T-helper 22 cell (primary cell): Measurements from ENCODE around the gene ABCB10.
"Not testable (repeated sequence)": the region's sequence is repeated elsewhere in the genome, so short reads cannot be mapped to it uniquely, and the experiment has no call there.

Source experiments
- DNase-seq: peaks from one replicate; pipeline ENCODE4 v3.0.0-alpha.2; 2020; ENCODE audit warnings: low read depth

The ABCB10 gene

GRCh38 chr1:229558460-229559335 lies at the start of gene ABCB10:
Gene ABCB10 (minus strand): TSS chr1:229558707. CDS start chr1:229558652, 55 bp downstream.
- DNase-seq, result peak; percentile 71

- DNase-seq, result no peak
These were observed 48.9 kb upstream of the ABCB10 start for GRCh38 chr1:229607370-229607769.

GRCh38 chr1:229603371-229604005 lies 45.0 kb upstream of the ABCB10 start:
- no peak for DNase-seq

GRCh38 chr1:229600229-229600628 lies 41.7 kb upstream of the ABCB10 start:
- DNase-seq, result no peak

- no peak for DNase-seq
These were observed 40.9 kb upstream of the ABCB10 start for GRCh38 chr1:229599218-229599954.

- DNase-seq, result no peak
These were observed 39.4 kb upstream of the ABCB10 start for GRCh38 chr1:229597877-229598276.

- no peak for DNase-seq
These were observed 38.6 kb upstream of the ABCB10 start for GRCh38 chr1:229596925-229597699.

GRCh38 chr1:229595876-229596275 lies 37.4 kb upstream of the ABCB10 start:
- not testable (repeated sequence) for DNase-seq

- DNase-seq, result no peak
These were observed 35.9 kb upstream of the ABCB10 start for GRCh38 chr1:229594227-229595008.

- DNase-seq, result no peak
These were observed 35.3 kb upstream of the ABCB10 start for GRCh38 chr1:229593800-229594199.

GRCh38 chr1:229590119-229590518 lies 31.6 kb upstream of the ABCB10 start:
- DNase-seq, result no peak

GRCh38 chr1:229585338-229585737 lies 26.8 kb upstream of the ABCB10 start:
- no peak for DNase-seq

- no peak for DNase-seq
These were observed 24.2 kb upstream of the ABCB10 start for GRCh38 chr1:229582715-229583114.

- no peak for DNase-seq
These were observed 23.6 kb upstream of the ABCB10 start for GRCh38 chr1:229582011-229582694.

GRCh38 chr1:229581485-229581884 lies 23.0 kb upstream of the ABCB10 start:
- DNase-seq, result no peak

GRCh38 chr1:229579059-229579673 lies 20.7 kb upstream of the ABCB10 start:
- no peak for DNase-seq

- DNase-seq, result no peak
These were observed 19.9 kb upstream of the ABCB10 start for GRCh38 chr1:229578168-229579058.

GRCh38 chr1:229574679-229575442 lies 16.4 kb upstream of the ABCB10 start:
- DNase-seq, result no peak
